ENCODE measurements around the gene GOLGA8S.

The GOLGA8S gene

GRCh38 chr15:23384371-23384770 is 29.8 kb downstream of the GOLGA8S start:
- Histone ChIP-seq H2BK5ac (ENCODE audit: low read depth, low read length, poor library complexity, severe bottlenecking) (no peak overlapping the region), H3K23ac (ENCODE audit: low read length in 2 of 2) (no peak overlapping the region), H2BK120ac (ENCODE audit: low read depth, low read length) (no peak overlapping the region), H2AFZ (ENCODE audit: low read depth, low read length) (no peak overlapping the region), H3K27me3 (ENCODE audit: control insufficient read depth in 1 of 2, insufficient read depth in 1 of 2, low read length in 2 of 2) (peaks cover 0 to 33% of the 10 kb centered on the region in 2 experiments), H2BK15ac (ENCODE audit: low read depth, poor library complexity, severe bottlenecking) (no peak overlapping the region), H3K4me1 (ENCODE audit: control insufficient read depth, insufficient read depth, low read depth, low read length) (no peaks in the 10 kb centered on the region), H3K18ac (ENCODE audit: low read depth in 1 of 2, low read length in 2 of 2) (no peak overlapping the region), H2BK12ac (ENCODE audit: low read length in 2 of 2) (no peak overlapping the region), H3K4me3 (ENCODE audit: insufficient read depth in 1 of 2, low read depth in 1 of 2, low read length in 2 of 2) (no peak overlapping the region), H3K4ac (ENCODE audit: low read depth in 1 of 2, low read length in 2 of 2) (no peak overlapping the region), H3K27ac (ENCODE audit: low read length, poor library complexity, severe bottlenecking) (no peak overlapping the region), H3K4me2 (ENCODE audit: low read length, poor library complexity, severe bottlenecking) (no peak overlapping the region), H4K8ac (ENCODE audit: low read length) (no peak overlapping the region), H3K36me3 (ENCODE audit: control insufficient read depth in 1 of 2, insufficient read depth in 2 of 2, low read depth in 1 of 2, low read length in 2 of 2) (no peaks in the 10 kb centered on the region), H3K14ac (ENCODE audit: low read length in 2 of 2) (no peak overlapping the region), H3K79me1 (replicated peaks; ENCODE audit: low read length, poor library complexity, severe bottlenecking) (no peaks in the 10 kb centered on the region), H2AK5ac (ENCODE audit: low read length, severe bottlenecking) (no peak overlapping the region), H3K9ac (ENCODE audit: low read length) (no peak overlapping the region), H3K9me3 (ENCODE audit: control insufficient read depth, low read length) (no peaks in the 10 kb centered on the region), H4K91ac (ENCODE audit: low read length) (no peak overlapping the region)
- DNase-seq: no peak

DNA sequence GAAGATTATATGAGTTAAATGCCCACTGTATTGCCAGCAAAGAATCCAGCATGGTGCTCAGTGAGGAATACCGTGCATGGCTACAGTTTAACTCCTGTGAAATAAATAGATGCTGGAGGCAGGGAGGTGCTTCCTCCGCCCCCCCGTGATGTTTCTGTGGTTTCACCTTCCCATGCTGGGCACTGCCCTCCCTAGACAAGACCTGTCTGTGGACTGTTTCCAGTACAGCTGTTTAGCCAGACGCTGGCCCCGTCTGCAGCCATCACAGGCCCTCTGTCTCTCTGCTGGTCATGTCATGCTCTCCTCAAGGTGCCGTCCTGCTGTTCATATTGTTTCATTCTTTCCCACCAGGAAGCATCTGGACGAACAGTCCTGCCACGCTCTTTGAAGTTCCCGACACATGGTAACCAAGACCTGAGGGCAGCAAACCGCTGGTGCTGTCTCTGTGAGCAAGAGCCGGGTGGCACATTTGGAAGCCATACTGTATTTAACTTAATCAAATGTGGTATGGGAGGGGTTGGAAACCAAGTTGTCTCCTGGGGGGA is 31.4 kb downstream of the GOLGA8S start:
- H3K4ac ChIP-seq (ENCODE audit: low read depth in 1 of 2, low read length in 2 of 2): no peak overlapping the region
- WGBS: 83% methylated on average over 11 of the region's 11 CpGs
- H3K27me3 ChIP-seq (ENCODE audit: control insufficient read depth in 1 of 2, insufficient read depth in 1 of 2, low read length in 2 of 2): peaks cover 0 to 33% of the 10 kb centered on the region in 2 experiments
- no peak overlapping the region for H3K4me3 ChIP-seq (ENCODE audit: insufficient read depth in 1 of 2, low read depth in 1 of 2, low read length in 2 of 2)
- H2BK12ac ChIP-seq (ENCODE audit: low read length in 2 of 2): no peak overlapping the region
- no peak for DNase-seq
- no peak overlapping the region for H3K4me2 ChIP-seq (ENCODE audit: low read length, poor library complexity, severe bottlenecking)
- H3K14ac ChIP-seq (ENCODE audit: low read length in 2 of 2): no peak overlapping the region
- H3K27ac ChIP-seq (ENCODE audit: low read length, poor library complexity, severe bottlenecking): no peak overlapping the region
- H2AK5ac ChIP-seq (ENCODE audit: low read length, severe bottlenecking): no peak overlapping the region
- H3K4me1 ChIP-seq (ENCODE audit: control insufficient read depth, insufficient read depth, low read depth, low read length): no peaks in the 10 kb centered on the region
- H3K18ac ChIP-seq (ENCODE audit: low read depth in 1 of 2, low read length in 2 of 2): no peak overlapping the region
- no peaks in the 10 kb centered on the region for H3K36me3 ChIP-seq (ENCODE audit: control insufficient read depth in 1 of 2, insufficient read depth in 2 of 2, low read depth in 1 of 2, low read length in 2 of 2)
- no peak overlapping the region for H2BK15ac ChIP-seq (ENCODE audit: low read depth, poor library complexity, severe bottlenecking)
- H3K23ac ChIP-seq (ENCODE audit: low read length in 2 of 2): no peak overlapping the region
- H2BK120ac ChIP-seq (ENCODE audit: low read depth, low read length): no peak overlapping the region
- no peak overlapping the region for H2BK5ac ChIP-seq (ENCODE audit: low read depth, low read length, poor library complexity, severe bottlenecking)
- H3K9ac ChIP-seq (ENCODE audit: low read length): no peak overlapping the region
- H2AFZ ChIP-seq (ENCODE audit: low read depth, low read length): no peak overlapping the region
- no peaks in the 10 kb centered on the region for H3K9me3 ChIP-seq (ENCODE audit: control insufficient read depth, low read length)
- H3K79me1 ChIP-seq (replicated peaks; ENCODE audit: low read length, poor library complexity, severe bottlenecking): no peaks in the 10 kb centered on the region
- no peak overlapping the region for H4K91ac ChIP-seq (ENCODE audit: low read length)
- no peak overlapping the region for H4K8ac ChIP-seq (ENCODE audit: low read length)

DNA sequence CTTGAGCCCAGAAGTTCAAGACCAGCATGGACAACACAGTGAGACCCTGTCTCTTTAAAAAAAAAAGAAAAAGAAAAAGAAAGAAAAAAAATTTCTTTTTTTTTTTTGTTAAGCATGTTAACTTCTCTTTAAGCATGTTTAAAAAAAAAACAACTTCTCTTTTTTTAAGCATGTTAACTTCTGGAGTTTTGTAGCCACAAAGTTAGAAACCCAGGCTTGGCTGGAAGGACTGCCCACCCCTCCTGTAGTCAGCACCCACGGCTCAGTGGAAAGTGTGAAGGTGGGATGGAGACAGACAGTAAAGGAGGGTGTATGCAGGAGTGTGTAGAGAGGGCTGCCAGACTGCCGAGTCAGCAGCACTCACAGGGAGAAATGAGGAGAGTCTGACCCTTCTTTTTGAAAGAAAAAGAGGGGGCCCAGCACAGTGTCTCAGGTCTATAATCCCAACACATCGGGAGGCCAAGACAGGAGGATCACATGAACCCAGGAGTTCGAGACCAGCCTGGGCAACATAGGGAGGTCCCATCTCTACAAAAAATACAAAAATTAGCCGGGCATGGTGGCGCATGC is 33.2 kb downstream of the GOLGA8S start:
- 69% methylated on average over 4 of the region's 6 CpGs for WGBS

GRCh38 chr15:23395030-23395692 is 40.6 kb downstream of the GOLGA8S start:
- H3K14ac ChIP-seq (ENCODE audit: low read length in 2 of 2): no peak overlapping the region
- H4K91ac ChIP-seq (ENCODE audit: low read length): no peak overlapping the region
- no peak overlapping the region for H2BK12ac ChIP-seq (ENCODE audit: low read length in 2 of 2)
- H2BK15ac ChIP-seq (ENCODE audit: low read depth, poor library complexity, severe bottlenecking): no peak overlapping the region
- H3K4me3 ChIP-seq (ENCODE audit: insufficient read depth in 1 of 2, low read depth in 1 of 2, low read length in 2 of 2): no peak overlapping the region
- H3K4me1 ChIP-seq (ENCODE audit: control insufficient read depth, insufficient read depth, low read depth, low read length): no peaks in the 10 kb centered on the region
- no peak overlapping the region for H3K27ac ChIP-seq (ENCODE audit: low read length, poor library complexity, severe bottlenecking)
- no peaks in the 10 kb centered on the region for H3K9me3 ChIP-seq (ENCODE audit: control insufficient read depth, low read length)
- no peak for DNase-seq
- H3K79me1 ChIP-seq (replicated peaks; ENCODE audit: low read length, poor library complexity, severe bottlenecking): no peaks in the 10 kb centered on the region
- H3K18ac ChIP-seq (ENCODE audit: low read depth in 1 of 2, low read length in 2 of 2): no peak overlapping the region
- no peaks in the 10 kb centered on the region for H3K36me3 ChIP-seq (ENCODE audit: control insufficient read depth in 1 of 2, insufficient read depth in 2 of 2, low read depth in 1 of 2, low read length in 2 of 2)
- no peak overlapping the region for H2BK5ac ChIP-seq (ENCODE audit: low read depth, low read length, poor library complexity, severe bottlenecking)
- no peak overlapping the region for H2AFZ ChIP-seq (ENCODE audit: low read depth, low read length)
- 64% methylated on average over 14 of the region's 15 CpGs for WGBS
- no peak overlapping the region for H2AK5ac ChIP-seq (ENCODE audit: low read length, severe bottlenecking)
- no peak overlapping the region for H3K9ac ChIP-seq (ENCODE audit: low read length)
- no peak overlapping the region for H2BK120ac ChIP-seq (ENCODE audit: low read depth, low read length)
- no peak overlapping the region for H4K8ac ChIP-seq (ENCODE audit: low read length)
- H3K4me2 ChIP-seq (ENCODE audit: low read length, poor library complexity, severe bottlenecking): no peak overlapping the region
- peaks cover 0 to 7% of the 10 kb centered on the region in 2 experiments for H3K27me3 ChIP-seq (ENCODE audit: control insufficient read depth in 1 of 2, insufficient read depth in 1 of 2, low read length in 2 of 2)
- H3K23ac ChIP-seq (ENCODE audit: low read length in 2 of 2): no peak overlapping the region
- no peak overlapping the region for H3K4ac ChIP-seq (ENCODE audit: low read depth in 1 of 2, low read length in 2 of 2)

More for the DNA sequence above, 33.2 kb downstream of the GOLGA8S start:
- Histone ChIP-seq H2BK12ac (ENCODE audit: low read length in 2 of 2) (no peak overlapping the region), H3K9me3 (ENCODE audit: control insufficient read depth, low read length) (no peaks in the 10 kb centered on the region), H3K27me3 (ENCODE audit: control insufficient read depth in 1 of 2, insufficient read depth in 1 of 2, low read length in 2 of 2) (peaks cover 0 to 24% of the 10 kb centered on the region in 2 experiments), H3K4ac (ENCODE audit: low read depth in 1 of 2, low read length in 2 of 2) (no peak overlapping the region), H3K79me1 (replicated peaks; ENCODE audit: low read length, poor library complexity, severe bottlenecking) (no peaks in the 10 kb centered on the region), H3K18ac (ENCODE audit: low read depth in 1 of 2, low read length in 2 of 2) (no peak overlapping the region), H2BK5ac (ENCODE audit: low read depth, low read length, poor library complexity, severe bottlenecking) (no peak overlapping the region), H3K4me3 (ENCODE audit: insufficient read depth in 1 of 2, low read depth in 1 of 2, low read length in 2 of 2) (no peak overlapping the region), H4K8ac (ENCODE audit: low read length) (no peak overlapping the region), H2BK120ac (ENCODE audit: low read depth, low read length) (no peak overlapping the region), H2BK15ac (ENCODE audit: low read depth, poor library complexity, severe bottlenecking) (no peak overlapping the region), H3K4me1 (ENCODE audit: control insufficient read depth, insufficient read depth, low read depth, low read length) (no peaks in the 10 kb centered on the region), H2AFZ (ENCODE audit: low read depth, low read length) (no peak overlapping the region), H3K23ac (ENCODE audit: low read length in 2 of 2) (no peak overlapping the region), H3K27ac (ENCODE audit: low read length, poor library complexity, severe bottlenecking) (no peak overlapping the region), H3K4me2 (ENCODE audit: low read length, poor library complexity, severe bottlenecking) (no peak overlapping the region), H3K14ac (ENCODE audit: low read length in 2 of 2) (no peak overlapping the region), H2AK5ac (ENCODE audit: low read length, severe bottlenecking) (no peak overlapping the region), H3K36me3 (ENCODE audit: control insufficient read depth in 1 of 2, insufficient read depth in 2 of 2, low read depth in 1 of 2, low read length in 2 of 2) (no peaks in the 10 kb centered on the region), H4K91ac (ENCODE audit: low read length) (no peak overlapping the region), H3K9ac (ENCODE audit: low read length) (no peak overlapping the region)
- DNase-seq: no peak
